MM.1S (cell line): ENCODE results near the gene SCAANT1.

Experiments used
- DNase-seq: peaks from one replicate; pipeline ENCODE4 v3.0.0-alpha.2; 2015
- H2AFZ ChIP-seq: fragments of 300-600 bp; sonication (generic); 2 replicates; pipeline ENCODE4 v1.6.0; 2016; ENCODE audit warnings: antibody characterized with exemption, low read length
- H3F3A ChIP-seq: fragments of 300-600 bp; sonication (generic); 2 replicates; pipeline ENCODE4 v1.6.1; 2016; ENCODE audit warnings: mild to moderate bottlenecking, antibody characterized with exemption, low read length, moderate library complexity, mixed read lengths; ENCODE audit not compliant: insufficient read depth
- H3K27ac ChIP-seq: fragments of 300-600 bp; sonication (generic); 2 replicates; pipeline ENCODE4 v1.5.1; 2016; ENCODE audit warnings: mild to moderate bottlenecking, low read length
- H3K27me3 ChIP-seq: fragments of 300-600 bp; sonication (generic); replicated peaks from 2 replicates; pipeline ENCODE4 v1.6.0; 2016; ENCODE audit warnings: low read length; ENCODE audit not compliant: insufficient read depth
- H3K36me3 ChIP-seq: fragments of 300-600 bp; sonication (generic); replicated peaks from 2 replicates; pipeline ENCODE4 v1.6.1; 2016; ENCODE audit warnings: mild to moderate bottlenecking, low read length, mixed read lengths; ENCODE audit not compliant: insufficient read depth
- H3K4me1 ChIP-seq: fragments of 300-600 bp; sonication (generic); 2 replicates; pipeline ENCODE4 v1.6.1; 2016; ENCODE audit warnings: low read length, mixed read lengths
- H3K4me2 ChIP-seq: fragments of 300-600 bp; sonication (generic); 2 replicates; pipeline ENCODE4 v1.6.0; 2016; ENCODE audit warnings: low read depth, low read length
- H3K4me3 ChIP-seq: fragments of 300-600 bp; sonication (generic); 2 replicates; pipeline ENCODE4 v1.5.1; 2016; ENCODE audit warnings: low read length, mixed read lengths
- H3K79me2 ChIP-seq: fragments of 300-600 bp; sonication (generic); 2 replicates; pipeline ENCODE4 v1.6.1; 2016; ENCODE audit warnings: mixed run types, low read length, mixed read lengths
- H3K9ac ChIP-seq: fragments of 300-600 bp; sonication (generic); 2 replicates; pipeline ENCODE4 v1.6.1; 2016; ENCODE audit warnings: low read length, mixed read lengths
- H3K9me2 ChIP-seq: fragments of 300-600 bp; sonication (generic); replicated peaks from 2 replicates; pipeline ENCODE4 v1.6.1; 2016; ENCODE audit warnings: mild to moderate bottlenecking, low read length, mixed read lengths; ENCODE audit not compliant: insufficient read depth
- H3K9me3 ChIP-seq: fragments of 300-600 bp; sonication (generic); replicated peaks from 2 replicates; pipeline ENCODE4 v1.6.1; 2016; ENCODE audit warnings: mild to moderate bottlenecking, low read length, mixed read lengths; ENCODE audit not compliant: insufficient read depth
- H4K20me1 ChIP-seq: fragments of 300-600 bp; sonication (generic); 2 replicates; pipeline ENCODE4 v1.6.1; 2016; ENCODE audit warnings: mild to moderate bottlenecking, low read length, moderate library complexity, mixed read lengths; ENCODE audit not compliant: insufficient read depth
- EZH2 ChIP-seq: fragments of 300-600 bp; sonication (generic); optimal IDR thresholded peaks from 2 replicates; pipeline ENCODE3; 2017; ENCODE audit warnings: low read depth, mild to moderate bottlenecking, antibody characterized with exemption, low read length, mixed read lengths
- EZH2phosphoT487 ChIP-seq: fragments of 300-600 bp; sonication (generic); IDR thresholded peaks from 2 replicates; pipeline ENCODE4 v1.6.1; 2018; ENCODE audit warnings: antibody characterized with exemption, low read length
- TF ChIP-seq, protein P1 (sequence below): fragments of 300-600 bp; sonication (generic); IDR thresholded peaks from 2 replicates; pipeline ENCODE4 v1.5.1; 2016; ENCODE audit warnings: antibody characterized with exemption, low read length, mixed read lengths

The SCAANT1 gene

DNA sequence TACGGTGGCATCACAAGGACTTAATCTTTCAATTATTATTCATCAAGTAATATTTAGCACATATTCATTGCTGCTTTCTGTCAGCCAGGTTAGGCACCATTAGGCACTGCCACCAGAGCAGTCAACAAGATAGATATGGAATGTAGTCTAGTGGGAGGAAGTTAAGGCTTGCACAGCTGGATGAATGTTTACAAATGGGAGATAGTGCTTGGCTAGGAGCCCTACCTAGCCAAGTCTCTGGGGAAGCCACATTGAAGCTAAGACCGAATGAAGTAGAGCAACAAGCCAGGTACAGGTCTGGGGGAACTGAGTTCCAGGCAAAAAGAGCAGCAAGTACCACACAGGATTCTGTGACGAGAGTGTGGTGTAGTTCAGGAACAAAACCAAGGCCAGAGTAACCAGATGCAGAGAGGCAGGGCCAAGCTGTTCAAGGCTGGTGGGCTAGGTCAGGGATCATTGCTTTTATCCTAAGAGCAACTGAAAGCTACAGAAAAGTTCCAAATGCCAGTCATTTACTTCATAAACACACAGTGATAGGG, 33.4 kb upstream of the SCAANT1 start:
- Histone ChIP-seq H2AFZ (no peak overlapping the region), H3K4me1 (0 out of 2 replicates have a peak, but pooled peaks cover 2% of the 10 kb centered on the region), H3K27ac (no peak overlapping the region), H3K9me2 (no peaks in the 10 kb centered on the region), H3K9ac (no peak overlapping the region), H3K9me3 (no peaks in the 10 kb centered on the region), H4K20me1 (no peaks in the 10 kb centered on the region), H3K27me3 (no peaks in the 10 kb centered on the region), H3K4me2 (no peak overlapping the region), H3K79me2 (peaks cover 45% of the 10 kb centered on the region), H3F3A (no peaks in the 10 kb centered on the region), H3K4me3 (no peak overlapping the region), H3K36me3 (no peaks in the 10 kb centered on the region)
- TF ChIP-seq EZH2 (no peak), EZH2phosphoT487 (no peak)
- TF ChIP-seq, protein P1, sequence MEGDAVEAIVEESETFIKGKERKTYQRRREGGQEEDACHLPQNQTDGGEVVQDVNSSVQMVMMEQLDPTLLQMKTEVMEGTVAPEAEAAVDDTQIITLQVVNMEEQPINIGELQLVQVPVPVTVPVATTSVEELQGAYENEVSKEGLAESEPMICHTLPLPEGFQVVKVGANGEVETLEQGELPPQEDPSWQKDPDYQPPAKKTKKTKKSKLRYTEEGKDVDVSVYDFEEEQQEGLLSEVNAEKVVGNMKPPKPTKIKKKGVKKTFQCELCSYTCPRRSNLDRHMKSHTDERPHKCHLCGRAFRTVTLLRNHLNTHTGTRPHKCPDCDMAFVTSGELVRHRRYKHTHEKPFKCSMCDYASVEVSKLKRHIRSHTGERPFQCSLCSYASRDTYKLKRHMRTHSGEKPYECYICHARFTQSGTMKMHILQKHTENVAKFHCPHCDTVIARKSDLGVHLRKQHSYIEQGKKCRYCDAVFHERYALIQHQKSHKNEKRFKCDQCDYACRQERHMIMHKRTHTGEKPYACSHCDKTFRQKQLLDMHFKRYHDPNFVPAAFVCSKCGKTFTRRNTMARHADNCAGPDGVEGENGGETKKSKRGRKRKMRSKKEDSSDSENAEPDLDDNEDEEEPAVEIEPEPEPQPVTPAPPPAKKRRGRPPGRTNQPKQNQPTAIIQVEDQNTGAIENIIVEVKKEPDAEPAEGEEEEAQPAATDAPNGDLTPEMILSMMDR: no peak
- no peak for DNase-seq

DNA sequence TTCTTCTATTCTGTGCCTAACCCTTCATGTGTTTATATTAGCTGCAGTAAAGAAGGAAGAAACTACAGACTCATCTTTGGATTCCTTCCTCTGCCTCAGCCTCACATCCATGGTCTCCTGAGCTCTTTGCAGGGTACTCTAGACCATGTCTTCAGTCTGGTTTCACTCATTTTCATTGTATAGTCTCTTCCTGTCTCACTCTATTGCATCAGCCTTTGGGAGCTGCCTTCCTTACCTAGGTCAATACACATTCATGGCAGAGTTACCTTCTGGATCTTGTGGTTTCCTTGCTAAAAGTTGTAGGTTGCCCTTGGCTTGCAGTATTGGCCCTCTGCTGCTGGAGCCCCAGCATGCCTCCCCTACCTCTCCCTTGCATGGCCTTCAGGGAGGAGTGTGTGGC, 31.5 kb upstream of the SCAANT1 start:
- Histone ChIP-seq H2AFZ (no peak overlapping the region), H3K79me2 (peaks cover 63% of the 10 kb centered on the region), H3K9ac (no peak overlapping the region), H3K27ac (no peak overlapping the region), H3K9me2 (no peaks in the 10 kb centered on the region), H3K9me3 (no peaks in the 10 kb centered on the region), H3F3A (peaks cover 2% of the 10 kb centered on the region), H3K4me3 (no peak overlapping the region), H3K27me3 (no peaks in the 10 kb centered on the region), H3K4me2 (no peak overlapping the region), H3K36me3 (no peaks in the 10 kb centered on the region), H4K20me1 (peaks cover 7% of the 10 kb centered on the region), H3K4me1 (peaks cover 4% of the 10 kb centered on the region)
- TF ChIP-seq EZH2 (no peak), EZH2phosphoT487 (no peak)
- TF ChIP-seq, protein P1: no peak
- no peak for DNase-seq

DNA sequence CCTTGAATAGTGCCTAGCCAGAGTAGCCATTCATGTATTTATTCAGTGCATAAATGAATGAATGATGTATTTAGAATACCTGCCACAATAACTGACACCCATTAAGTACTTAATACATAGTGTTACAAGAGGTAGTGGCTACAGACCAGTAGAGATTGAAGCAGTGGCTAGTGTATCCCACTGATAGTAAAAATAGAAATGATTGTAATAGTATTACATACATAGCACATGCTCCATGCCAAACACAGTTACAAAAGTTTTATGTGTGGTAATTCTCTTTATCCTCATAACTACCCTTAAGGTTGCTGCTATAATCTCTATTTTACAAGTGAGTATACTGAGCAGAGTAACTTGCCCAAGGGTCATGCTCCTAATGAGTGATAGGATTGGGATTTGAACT, 30.3 kb upstream of the SCAANT1 start:
- no peaks in the 10 kb centered on the region for H3K36me3 ChIP-seq
- H3F3A ChIP-seq: peaks cover 11% of the 10 kb centered on the region
- no peak overlapping the region for H2AFZ ChIP-seq
- no peaks in the 10 kb centered on the region for H3K9me3 ChIP-seq
- H3K9me2 ChIP-seq: no peaks in the 10 kb centered on the region
- H4K20me1 ChIP-seq: peaks cover 15% of the 10 kb centered on the region
- no peak overlapping the region for H3K4me3 ChIP-seq
- TF ChIP-seq EZH2phosphoT487 (no peak), EZH2 (no peak)
- TF ChIP-seq, protein P1: no peak
- H3K4me2 ChIP-seq: no peak overlapping the region
- H3K9ac ChIP-seq: no peak overlapping the region
- no peaks in the 10 kb centered on the region for H3K27me3 ChIP-seq
- no peak overlapping the region for H3K27ac ChIP-seq
- H3K4me1 ChIP-seq: peaks cover 14% of the 10 kb centered on the region
- DNase-seq: no peak
- H3K79me2 ChIP-seq: peaks cover 62% of the 10 kb centered on the region
